Left lung (tissue), 10 donors: Measurements from ENCODE around the gene PCDHA9. TPM values are rescaled to one million over a fixed set of nuclear protein-coding genes. Genes with fewer than 3 reads are reported as not detected.

Experiments used
- ATAC-seq: fragments of 200-7000 bp; cut with Tn5 transposase; one replicate; pipeline ENCODE4 v1.9.1; 2020; ENCODE audit warnings: moderate library complexity
- DNase-seq, 4 donors: peaks; one replicate each; pipeline ENCODE4 v3.0.0-alpha.2; 2013 to 2020
- H3K27ac ChIP-seq, 2 donors: fragments of 200-600 bp; sonication (generic) in 1 of 2; one replicate each; pipeline versions ENCODE4 v1.5.0 to v1.8.0; 2020 to 2021
- H3K27me3 ChIP-seq, 2 donors: fragments of 200-600 bp; sonication (generic) in 1 of 2; one replicate each; pipeline versions ENCODE4 v1.5.0 to v1.8.0; 2020 to 2021
- H3K36me3 ChIP-seq, 2 donors: fragments of 200-600 bp; sonication (generic) in 1 of 2; one replicate each; pipeline versions ENCODE4 v1.5.0 to v1.8.0; 2020 to 2021
- H3K4me1 ChIP-seq, 2 donors: fragments of 200-600 bp; one replicate each; pipeline ENCODE4 v1.8.0; 2021
- H3K4me3 ChIP-seq, 2 donors: fragments of 200-600 bp; sonication (generic) in 1 of 2; one replicate each; pipeline versions ENCODE4 v1.5.0 to v1.8.0; 2020 to 2021; ENCODE audit warnings: mild to moderate bottlenecking in 1 of 2
- H3K9me3 ChIP-seq, 2 donors: fragments of 200-600 bp; sonication (generic) in 1 of 2; one replicate each; pipeline versions ENCODE4 v1.5.0 to v1.8.0; 2020 to 2021
- CTCF ChIP-seq, 2 donors: fragments of 200-600 bp; sonication (generic) in 1 of 2; IDR thresholded peaks; one replicate each; pipeline versions ENCODE4 v1.5.0 to v1.8.0; 2021; ENCODE audit warnings: antibody characterized with exemption in 2 of 2
- intact Hi-C, 2 donors: fragments of 100-400 bp; cut with DNase I; formaldehyde crosslinking; loops; one replicate each; pipeline versions ENCODE4 v1.11.2 to v1.14.2; 2022
- polyA plus RNA-seq, 6 donors: library from polyadenylated mRNA; unstranded; fragments of 120-200 nt; gene quantifications; one replicate each; pipeline ENCODE4 v1.2.1, GENCODE V29; 2013; ENCODE audit not compliant: insufficient read length in 6 of 6
- total RNA-seq, 2 donors: library from RNA; stranded (reverse); fragmentation: NEBNext Ultra II Directional; extraction: Animal tissue kit (Norgen Biotek cat#: 25700); gene quantifications; one replicate each; pipeline ENCODE4 v1.2.1, GENCODE V29; 2021
- donor health status: DM: no; HTN: yes; CAD: no.
- donor health status: DM: no; HTN: no; CAD: no.

PCDHA9 gene
- total and polyA plus RNA-seq, 8 donors: 0.03 to 0.20 (median 0.06) TPM; not detected in 1

DNA sequence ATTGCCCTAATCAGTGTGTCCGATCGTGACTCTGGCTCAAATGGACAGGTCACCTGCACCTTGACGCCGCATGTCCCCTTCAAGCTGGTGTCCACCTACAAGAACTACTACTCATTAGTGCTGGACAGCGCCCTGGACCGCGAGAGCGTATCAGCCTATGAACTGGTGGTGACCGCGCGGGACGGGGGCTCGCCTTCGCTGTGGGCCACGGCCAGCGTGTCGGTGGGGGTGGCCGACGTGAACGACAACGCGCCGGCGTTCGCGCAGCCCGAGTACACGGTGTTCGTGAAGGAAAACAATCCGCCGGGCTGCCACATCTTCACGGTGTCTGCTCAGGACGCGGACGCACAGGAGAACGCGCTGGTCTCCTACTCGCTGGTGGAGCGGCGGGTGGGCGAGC, 35.2 kb downstream of the PCDHA9 start:
- Histone ChIP-seq H3K4me3 (no peak overlapping the region), H3K9me3 (peaks cover 0 to 22% of the 10 kb centered on the region in 2 donors), H3K4me1 (no peaks in the 10 kb centered on the region), H3K27ac (no peak overlapping the region), H3K36me3 (no peaks in the 10 kb centered on the region), H3K27me3 (peaks cover 3 to 58% of the 10 kb centered on the region in 2 donors)
- DNase-seq (no peak), ATAC-seq (no peak)
- intact Hi-C loops: loop anchor here in 1 of 2 donors (10.0 kb wide), 1 partner anchor 161 kb away; no protein-coding TSS in a partner anchor
- TF ChIP-seq CTCF (IDR thresholded peaks at IDR 0.05): no peak

DNA sequence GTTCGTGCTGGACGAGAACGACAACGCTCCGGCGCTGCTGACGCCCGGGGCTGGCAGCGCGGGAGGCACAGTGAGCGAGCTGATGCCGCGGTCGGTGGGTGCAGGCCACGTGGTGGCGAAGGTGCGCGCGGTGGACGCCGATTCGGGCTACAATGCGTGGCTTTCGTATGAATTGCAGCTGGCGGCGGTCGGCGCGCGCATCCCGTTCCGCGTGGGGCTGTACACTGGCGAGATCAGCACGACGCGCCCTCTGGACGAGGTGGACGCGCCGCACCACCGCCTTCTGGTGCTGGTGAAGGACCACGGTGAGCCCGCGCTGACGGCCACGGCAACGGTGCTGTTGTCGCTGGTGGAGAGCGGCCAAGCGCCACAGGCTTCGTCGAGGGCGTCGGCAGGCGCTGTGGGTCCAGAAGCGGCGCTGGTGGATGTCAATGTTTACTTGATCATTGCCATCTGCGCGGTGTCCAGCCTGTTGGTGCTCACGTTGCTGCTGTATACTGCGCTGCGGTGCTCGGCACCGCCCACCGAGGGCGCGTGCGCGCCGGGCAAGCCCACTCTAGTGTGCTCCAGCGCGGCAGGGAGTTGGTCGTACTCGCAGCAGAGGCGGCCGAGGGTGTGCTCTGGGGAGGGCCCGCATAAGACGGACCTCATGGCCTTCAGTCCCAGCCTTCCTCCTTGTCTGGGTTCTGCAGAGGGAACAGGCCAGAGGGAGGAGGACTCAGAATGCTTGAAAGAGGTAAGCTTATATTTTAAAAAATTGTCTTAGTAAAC, 35.9 kb downstream of the PCDHA9 start:
- H3K27me3 ChIP-seq: peaks cover 3 to 51% of the 10 kb centered on the region in 2 donors
- H3K27ac ChIP-seq: no peak overlapping the region
- intact Hi-C loops: loop anchor here in 1 of 2 donors (10.0 kb wide), 1 partner anchor 161 kb away; no protein-coding TSS in a partner anchor
- no peaks in the 10 kb centered on the region for H3K4me1 ChIP-seq
- DNase-seq: no peak
- no peak for ATAC-seq
- H3K9me3 ChIP-seq: peaks cover 0 to 22% of the 10 kb centered on the region in 2 donors
- no peaks in the 10 kb centered on the region for H3K36me3 ChIP-seq
- no peak for TF ChIP-seq CTCF (IDR thresholded peaks at IDR 0.05)
- no peak overlapping the region for H3K4me3 ChIP-seq

Other genes starting within 250 kb of the PCDHA9 start
- 100 to 1,000 TPM in 1 of 2 donors, 10 to 100 TPM in 1; 76.8 to 252 TPM for gene CD14, start 215.2 kb upstream of the PCDHA9 start, total RNA-seq
- 10 to 100 TPM; 11.1 to 21.1 (median 18.8) TPM for gene CD14, start 215.2 kb upstream of the PCDHA9 start, polyA plus RNA-seq
- 10 to 100 TPM in 1 of 2 donors, 1 to 10 TPM in 1; 7.6 to 12.8 TPM for gene TMCO6, start 208.9 kb upstream of the PCDHA9 start, total RNA-seq
- gene TMCO6, start 208.9 kb upstream of the PCDHA9 start, polyA plus RNA-seq: 10 to 100 TPM; 18.7 to 23.1 (median 19.7) TPM
- 10 to 100 TPM; 50.2 to 62.8 TPM for gene NDUFA2, start 200.8 kb upstream of the PCDHA9 start, total RNA-seq
- gene NDUFA2, start 200.8 kb upstream of the PCDHA9 start, polyA plus RNA-seq: 10 to 100 TPM; 56.3 to 68.2 (median 64.1) TPM
- gene IK, start 200.6 kb upstream of the PCDHA9 start, total RNA-seq: 10 to 100 TPM; 53.9 to 58.5 TPM
- 100 to 1,000 TPM; 131 to 178 (median 164) TPM for gene IK, start 200.6 kb upstream of the PCDHA9 start, polyA plus RNA-seq
- gene WDR55, start 183.5 kb upstream of the PCDHA9 start, total RNA-seq: 10 to 100 TPM; 21.0 to 26.5 TPM
- gene WDR55, start 183.5 kb upstream of the PCDHA9 start, polyA plus RNA-seq: 10 to 100 TPM; 17.8 to 24.0 (median 20.7) TPM
- gene DND1, start 174.8 kb upstream of the PCDHA9 start, total RNA-seq: under 1 TPM; 0.41 to 0.71 TPM
- 1 to 10 TPM in 2 of 6 donors, under 1 TPM in 2, not detected in 2; 0.36 to 1.3 (median 0.80) TPM for gene DND1, start 174.8 kb upstream of the PCDHA9 start, polyA plus RNA-seq
- 10 to 100 TPM; 36.2 to 50.4 TPM for gene HARS1, start 157.0 kb upstream of the PCDHA9 start, total RNA-seq
- 10 to 100 TPM; 70.5 to 82.8 (median 74.3) TPM for gene HARS1, start 157.0 kb upstream of the PCDHA9 start, polyA plus RNA-seq
- gene HARS2, start 156.9 kb upstream of the PCDHA9 start, total RNA-seq: 10 to 100 TPM; 23.4 to 25.2 TPM
- gene HARS2, start 156.9 kb upstream of the PCDHA9 start, polyA plus RNA-seq: 10 to 100 TPM; 46.4 to 57.4 (median 51.2) TPM
- 10 to 100 TPM; 40.6 to 43.8 TPM for gene ZMAT2, start 147.9 kb upstream of the PCDHA9 start, total RNA-seq
- 100 to 1,000 TPM in 5 of 6 donors, 10 to 100 TPM in 1; 97.8 to 133 (median 118) TPM for gene ZMAT2, start 147.9 kb upstream of the PCDHA9 start, polyA plus RNA-seq
- not detected for gene PCDHA1, start 62.2 kb upstream of the PCDHA9 start, total RNA-seq
- under 1 TPM in 4 of 6 donors, not detected in 2; 0.06 to 0.14 (median 0.11) TPM for gene PCDHA1, start 62.2 kb upstream of the PCDHA9 start, polyA plus RNA-seq
- gene PCDHA2, start 53.5 kb upstream of the PCDHA9 start, total RNA-seq: under 1 TPM; 0.18 to 0.52 TPM
- under 1 TPM; 0.15 to 0.46 (median 0.35) TPM for gene PCDHA2, start 53.5 kb upstream of the PCDHA9 start, polyA plus RNA-seq
- gene PCDHA3, start 47.3 kb upstream of the PCDHA9 start, total RNA-seq: under 1 TPM; 0.50 to 0.73 TPM
- gene PCDHA3, start 47.3 kb upstream of the PCDHA9 start, polyA plus RNA-seq: under 1 TPM; 0.21 to 0.46 (median 0.40) TPM
- gene PCDHA4, start 41.3 kb upstream of the PCDHA9 start, total RNA-seq: under 1 TPM; 0.65 to 0.79 TPM
- under 1 TPM; 0.20 to 0.70 (median 0.46) TPM for gene PCDHA4, start 41.3 kb upstream of the PCDHA9 start, polyA plus RNA-seq
- under 1 TPM; 0.37 to 0.64 TPM for gene PCDHA5, start 26.8 kb upstream of the PCDHA9 start, total RNA-seq
- gene PCDHA5, start 26.8 kb upstream of the PCDHA9 start, polyA plus RNA-seq: under 1 TPM; 0.06 to 0.17 (median 0.08) TPM
- gene PCDHA6, start 20.4 kb upstream of the PCDHA9 start, total RNA-seq: 1 to 10 TPM in 1 of 2 donors, under 1 TPM in 1; 0.76 to 1.8 TPM
- gene PCDHA6, start 20.4 kb upstream of the PCDHA9 start, polyA plus RNA-seq: under 1 TPM; 0.34 to 0.90 (median 0.46) TPM
- gene PCDHA7, start 14.1 kb upstream of the PCDHA9 start, total RNA-seq: under 1 TPM; 0.52 to 0.87 TPM
- gene PCDHA7, start 14.1 kb upstream of the PCDHA9 start, polyA plus RNA-seq: under 1 TPM; 0.10 to 0.66 (median 0.49) TPM
- under 1 TPM in 1 of 2 donors, not detected in 1; 0.21 TPM for gene PCDHA8, start 7.2 kb upstream of the PCDHA9 start, total RNA-seq
- under 1 TPM; 0.05 to 0.16 (median 0.12) TPM for gene PCDHA8, start 7.2 kb upstream of the PCDHA9 start, polyA plus RNA-seq
- 1 to 10 TPM in 1 of 2 donors, under 1 TPM in 1; 0.47 to 1.7 TPM for gene PCDHA10, start 7.5 kb downstream of the PCDHA9 start, total RNA-seq
- gene PCDHA10, start 7.5 kb downstream of the PCDHA9 start, polyA plus RNA-seq: under 1 TPM; 0.14 to 0.65 (median 0.39) TPM
- 1 to 10 TPM; 1.4 to 1.5 TPM for gene PCDHA11, start 20.6 kb downstream of the PCDHA9 start, total RNA-seq
- under 1 TPM; 0.15 to 0.53 (median 0.27) TPM for gene PCDHA11, start 20.6 kb downstream of the PCDHA9 start, polyA plus RNA-seq
- gene PCDHA12, start 26.9 kb downstream of the PCDHA9 start, total RNA-seq: 1 to 10 TPM; 3.6 to 7.4 TPM
- under 1 TPM in 5 of 6 donors, not detected in 1; 0.03 to 0.09 (median 0.06) TPM for gene PCDHA12, start 26.9 kb downstream of the PCDHA9 start, polyA plus RNA-seq
- 1 to 10 TPM; 1.5 to 1.7 TPM for gene PCDHA13, start 33.7 kb downstream of the PCDHA9 start, total RNA-seq
- gene PCDHA13, start 33.7 kb downstream of the PCDHA9 start, polyA plus RNA-seq: under 1 TPM; 0.09 to 0.38 (median 0.26) TPM
- gene PCDHAC1, start 77.9 kb downstream of the PCDHA9 start, total RNA-seq: 1 to 10 TPM; 6.7 to 8.3 TPM
- gene PCDHAC1, start 77.9 kb downstream of the PCDHA9 start, polyA plus RNA-seq: under 1 TPM; 0.26 to 0.53 (median 0.32) TPM
- 10 to 100 TPM in 1 of 2 donors, 1 to 10 TPM in 1; 9.9 to 12.6 TPM for gene PCDHAC2, start 118.1 kb downstream of the PCDHA9 start, total RNA-seq
- gene PCDHAC2, start 118.1 kb downstream of the PCDHA9 start, polyA plus RNA-seq: 1 to 10 TPM; 2.8 to 4.5 (median 3.1) TPM
- under 1 TPM; 0.06 to 0.10 TPM for gene PCDHB1, start 203.0 kb downstream of the PCDHA9 start, total RNA-seq
- gene PCDHB1, start 203.0 kb downstream of the PCDHA9 start, polyA plus RNA-seq: under 1 TPM; 0.06 to 0.14 (median 0.11) TPM
- gene PCDHB2, start 246.2 kb downstream of the PCDHA9 start, total RNA-seq: 1 to 10 TPM; 3.6 to 6.6 TPM
- 10 to 100 TPM in 1 of 6 donors, 1 to 10 TPM in 5; 5.9 to 12.5 (median 8.9) TPM for gene PCDHB2, start 246.2 kb downstream of the PCDHA9 start, polyA plus RNA-seq